Limb (tissue), 2 donors: Measurements from ENCODE around the gene POLR2E.
A peak's percentile ranks its signal among the peaks of the same experiment; 100 is the strongest.

Experiments used
- DNase-seq, 2 donors: peaks; one replicate each; pipeline ENCODE4 v3.0.0-alpha.2; 2016; ENCODE audit errors: extremely low spot score in 2 of 2

The POLR2E gene

DNA sequence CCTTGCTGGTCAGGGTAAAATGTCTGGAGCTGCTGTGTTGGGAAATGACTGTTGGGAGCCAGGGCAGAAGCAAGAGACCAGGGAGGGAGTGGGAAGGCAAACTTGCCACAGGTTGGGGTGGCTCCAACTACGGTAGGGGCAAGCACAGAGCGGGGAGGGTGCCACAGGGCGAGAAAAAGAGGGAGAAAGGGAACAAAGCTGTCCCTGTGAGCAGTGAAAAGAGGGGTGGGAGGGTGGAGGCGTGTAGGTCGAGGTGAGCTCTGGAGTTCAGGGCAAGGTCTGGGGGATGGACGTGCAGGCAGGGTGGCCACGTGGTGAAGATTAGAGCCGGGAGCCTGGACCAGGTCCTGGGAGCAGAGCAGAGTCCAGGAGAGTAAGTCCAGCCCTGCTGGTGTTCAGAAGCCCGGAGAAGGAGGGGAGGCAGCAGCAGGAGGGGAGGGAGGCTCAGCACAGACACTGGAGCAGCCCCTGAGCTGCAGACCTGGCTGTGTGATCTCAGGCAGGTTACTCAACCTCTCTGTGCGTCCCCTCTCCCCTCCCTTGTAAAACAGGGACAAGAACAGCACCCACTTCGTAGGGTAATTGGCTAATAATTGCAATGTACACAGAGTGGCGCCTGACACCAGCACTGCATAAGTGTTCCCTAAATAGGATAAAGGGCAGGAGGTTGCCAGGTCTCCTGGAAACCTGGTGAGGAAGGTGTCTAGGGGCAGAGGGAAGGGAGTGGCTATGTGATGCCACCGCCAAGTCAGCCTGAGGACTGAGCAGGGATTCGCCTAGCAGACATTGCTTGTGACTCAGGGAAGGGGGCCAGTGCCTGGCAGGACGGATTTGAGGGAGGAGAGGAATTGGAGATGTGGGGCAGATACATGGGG lies 3.2 kb upstream of the POLR2E start:
- no peak for DNase-seq

DNA sequence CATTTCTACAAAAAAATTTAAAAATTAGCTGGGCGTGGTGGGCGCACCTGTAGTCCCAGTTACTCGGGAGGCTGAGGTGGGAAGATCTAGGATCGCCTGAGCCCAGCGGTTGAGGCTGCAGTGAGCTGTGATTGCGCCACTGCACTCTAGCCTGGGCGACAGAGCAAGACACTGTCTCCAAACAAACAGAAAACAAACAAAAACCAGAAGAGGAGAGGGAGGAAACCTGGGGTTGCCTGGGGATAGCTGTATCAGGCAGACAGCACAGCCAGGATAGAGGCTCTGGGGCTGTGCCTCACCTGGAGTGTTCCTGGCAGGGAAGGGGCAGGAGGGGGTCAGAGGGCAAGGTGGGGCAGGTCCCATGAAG lies 2.6 kb upstream of the POLR2E start:
- no peak for DNase-seq

DNA sequence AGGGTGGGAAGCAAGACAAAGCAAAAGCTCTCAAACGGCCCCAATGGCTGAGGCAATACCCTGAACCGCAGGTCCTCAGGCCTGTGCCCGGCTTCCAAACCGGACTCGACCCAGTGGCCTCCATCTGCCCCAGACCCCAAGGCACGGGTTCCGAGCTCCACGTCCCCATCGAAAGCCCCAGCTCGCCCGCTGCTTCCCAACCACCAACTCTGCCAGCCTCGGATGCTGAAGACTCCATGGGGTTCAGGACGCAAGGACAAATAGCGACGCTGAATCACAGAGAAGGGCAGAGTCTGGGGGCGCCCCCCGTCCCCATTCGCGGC lies 559 bp downstream of the POLR2E start:
- DNase-seq: no peak

DNA sequence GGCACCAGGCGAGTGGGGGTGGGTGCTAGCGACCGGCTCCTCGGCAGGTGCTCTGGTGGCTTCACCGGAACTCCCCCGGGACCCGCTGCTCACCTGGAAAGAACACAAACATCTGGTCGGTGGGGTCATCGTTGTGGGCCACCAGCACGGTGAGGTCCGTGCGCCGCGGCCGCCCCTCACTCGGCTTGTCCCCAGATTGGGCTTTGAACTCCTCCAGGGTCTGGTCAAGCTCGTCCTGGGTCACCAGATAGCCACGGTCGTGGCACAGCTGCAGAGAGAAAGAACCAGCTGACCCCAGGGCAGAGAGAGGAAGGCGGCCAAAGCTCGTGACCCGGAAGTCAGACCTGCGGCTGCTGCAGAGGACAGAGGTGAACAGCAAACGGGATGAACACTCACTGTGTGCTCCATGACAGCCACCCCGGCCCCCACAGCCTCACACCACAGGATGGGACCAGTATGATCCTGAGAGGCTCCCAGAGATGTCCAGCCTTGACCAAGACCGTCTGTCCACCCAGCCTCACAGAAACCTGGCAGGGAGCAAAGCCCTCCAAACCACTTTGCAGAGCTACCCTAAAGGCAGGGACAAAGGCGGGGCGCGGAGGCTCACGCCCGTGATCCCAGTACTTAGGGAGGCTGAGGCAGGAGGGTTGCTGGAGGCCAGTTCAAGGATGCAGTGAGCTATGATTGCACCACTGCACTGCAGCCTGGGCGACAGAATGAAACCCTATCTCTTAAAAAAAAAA lies 1.2 kb downstream of the POLR2E start:
- no peak for DNase-seq

DNA sequence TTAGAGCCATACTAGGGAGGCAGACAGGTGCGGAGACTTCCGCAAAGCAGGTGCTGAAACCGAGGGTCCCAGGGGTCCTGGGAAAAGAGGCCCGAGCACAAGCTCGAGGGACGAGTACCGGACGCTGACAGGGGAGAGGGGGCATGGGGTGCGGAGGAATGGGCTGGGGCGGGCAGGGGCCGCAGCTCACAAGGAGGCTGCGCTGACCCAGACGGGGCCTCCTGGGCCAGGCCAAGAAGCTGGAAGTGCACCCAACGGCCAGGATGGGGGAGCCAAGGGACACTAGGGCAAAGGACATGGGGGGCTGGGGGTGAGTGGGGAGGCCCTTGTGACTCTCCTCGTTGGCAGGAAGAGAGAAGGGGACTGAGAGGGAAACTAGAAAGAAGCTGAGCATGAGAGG lies 1.8 kb downstream of the POLR2E start:
- DNase-seq: no peak

DNA sequence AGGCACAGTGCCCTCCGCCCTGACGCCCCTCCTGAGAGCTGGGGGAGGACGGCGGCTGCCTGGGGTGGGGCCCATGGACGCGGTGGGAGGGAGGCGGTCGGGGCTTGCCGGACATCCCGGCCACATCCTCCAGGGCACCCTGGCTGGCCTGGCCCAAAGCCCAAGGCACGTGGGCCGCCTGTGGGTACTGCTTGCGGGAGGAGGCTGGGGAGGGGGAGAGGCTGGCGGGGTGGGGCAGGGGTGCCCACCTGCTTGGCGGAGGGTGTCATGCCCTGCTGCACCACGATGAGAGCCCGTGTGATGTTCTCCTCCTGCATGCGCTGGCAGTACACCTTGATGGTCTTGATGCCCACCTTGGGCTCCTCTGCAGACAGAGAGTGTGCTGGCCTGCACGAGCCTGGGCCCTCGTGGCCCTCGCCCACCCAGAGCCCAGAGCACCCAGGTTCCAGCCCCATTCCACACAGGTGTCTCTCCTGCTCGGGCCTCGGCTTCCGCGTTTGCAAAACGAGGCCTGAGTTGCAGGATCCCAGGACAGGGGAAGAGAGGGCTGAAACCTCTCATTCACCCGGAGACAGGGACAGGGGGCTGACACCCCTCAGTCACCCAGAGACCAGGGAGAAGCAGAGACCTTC lies 3.5 kb downstream of the POLR2E start:
- DNase-seq: no peak

DNA sequence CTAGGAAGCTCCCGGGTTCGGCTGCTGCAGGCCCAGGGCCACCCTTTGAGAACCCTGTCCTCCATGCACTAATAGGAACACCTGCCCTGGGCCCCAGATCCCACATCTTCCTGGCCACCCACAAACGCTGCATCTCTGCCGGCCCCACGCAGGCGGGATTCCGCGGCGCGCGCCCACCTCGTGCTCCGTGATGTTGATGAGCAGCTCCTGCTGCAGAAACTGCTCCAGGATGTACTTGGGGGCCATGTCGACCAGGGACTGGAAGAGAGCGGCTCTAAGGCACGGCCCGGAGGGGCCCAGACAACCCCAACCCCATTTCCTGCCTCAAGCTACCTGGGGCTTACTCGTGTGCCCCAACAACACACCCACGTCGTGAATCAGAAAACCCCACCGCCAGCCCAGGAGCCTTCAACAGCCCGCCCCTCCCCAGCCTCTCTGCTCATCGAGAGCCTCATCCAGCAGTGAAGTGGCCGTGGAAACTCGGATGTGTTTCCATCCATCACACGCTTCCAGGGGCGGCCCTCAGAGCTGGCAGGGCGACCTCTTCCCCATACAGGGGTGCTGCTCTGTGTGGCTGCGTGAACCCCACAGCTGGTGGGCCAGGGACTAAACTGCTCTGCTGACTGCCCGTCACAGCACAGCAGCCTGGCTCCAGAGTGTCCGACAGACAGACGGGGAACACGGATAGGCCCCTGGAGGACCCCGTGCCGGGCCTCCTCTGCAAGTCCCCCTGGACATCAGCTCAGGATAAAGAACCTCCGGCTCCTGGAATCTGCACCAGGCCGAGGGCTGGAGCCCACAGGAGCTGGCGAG lies 4.2 kb downstream of the POLR2E start:
- no peak for DNase-seq

DNA sequence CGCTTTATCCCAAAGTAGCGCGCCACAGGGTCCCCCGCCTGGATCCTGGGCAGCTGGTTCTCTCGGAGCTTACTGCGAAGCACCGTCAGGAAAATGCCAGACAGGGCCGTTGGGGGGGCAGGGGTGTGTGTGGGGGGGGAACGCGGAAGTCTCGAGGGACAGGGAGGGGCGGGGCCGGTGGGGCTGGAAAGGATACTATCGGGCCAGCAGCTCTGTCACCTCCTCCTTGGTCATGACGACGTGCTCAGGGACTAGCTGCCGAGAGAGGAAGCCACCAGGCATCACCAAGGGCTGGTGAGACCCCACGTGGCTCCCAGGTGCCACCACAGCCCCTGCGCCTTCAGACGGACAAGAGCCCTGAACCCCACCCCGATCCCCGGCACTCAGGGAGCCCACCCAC lies 5.3 kb downstream of the POLR2E start:
- no peak for DNase-seq

DNA sequence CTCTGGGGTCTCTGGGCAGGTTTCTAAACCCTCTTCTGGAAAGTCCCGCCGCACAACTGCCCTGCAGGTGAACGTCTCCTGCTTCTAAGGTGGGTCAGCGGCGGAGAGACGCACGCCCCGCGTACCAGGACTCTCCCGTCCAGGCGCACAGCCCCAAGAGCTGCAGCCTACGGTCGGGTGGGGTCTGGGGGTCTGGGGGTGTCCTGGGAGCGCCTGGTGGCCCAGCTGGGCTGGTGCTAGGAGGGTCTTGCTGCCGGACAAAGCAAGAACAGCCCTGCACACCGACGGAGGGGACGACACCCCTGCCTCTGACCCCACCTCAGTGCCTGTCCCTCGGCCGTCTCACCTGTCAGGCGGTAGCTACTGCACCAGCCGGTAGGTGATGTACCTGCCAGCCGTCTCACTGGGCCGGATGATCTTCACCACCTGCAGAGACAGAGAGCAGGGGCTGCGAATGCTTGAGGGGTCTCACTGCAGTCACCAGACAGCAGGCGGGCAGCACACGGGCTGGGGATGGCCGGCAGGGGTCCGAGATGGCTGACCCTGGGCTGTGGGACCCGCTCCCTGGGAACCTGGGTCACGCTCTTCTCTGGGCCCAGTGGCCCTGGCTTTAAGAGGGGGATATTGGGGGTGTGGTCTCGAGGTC lies 5.9 kb downstream of the POLR2E start:
- DNase-seq: no peak

DNA sequence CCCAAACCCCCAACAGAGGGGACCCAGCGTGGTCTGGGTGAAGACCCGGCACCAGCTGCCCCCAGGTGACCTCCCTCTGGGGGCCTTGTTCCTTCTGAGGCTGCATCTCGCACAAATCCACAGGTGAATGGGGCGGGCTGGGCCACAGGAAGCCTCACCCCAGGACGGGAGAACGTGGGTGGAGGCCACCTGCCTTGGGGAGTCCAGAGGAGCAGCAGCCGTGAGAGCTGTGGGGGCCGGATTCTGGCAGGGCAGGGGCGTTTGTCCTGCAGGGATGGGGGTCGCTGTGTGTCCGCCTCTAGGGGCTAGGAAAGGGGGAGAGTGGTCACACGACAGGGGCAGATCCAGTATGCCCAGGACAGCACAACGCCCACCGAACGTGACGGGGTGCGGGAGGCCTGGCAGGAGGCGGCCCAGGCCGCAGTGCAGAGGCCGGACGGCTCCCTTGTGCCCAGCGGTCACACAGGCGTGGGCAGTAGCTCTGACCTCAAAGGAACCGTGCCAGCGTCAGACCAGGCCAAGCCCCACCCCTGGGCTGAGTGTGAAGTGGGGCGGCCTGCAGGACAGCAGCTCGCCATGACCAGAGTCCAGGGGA lies 6.7 kb downstream of the POLR2E start:
- DNase-seq: no peak

DNA sequence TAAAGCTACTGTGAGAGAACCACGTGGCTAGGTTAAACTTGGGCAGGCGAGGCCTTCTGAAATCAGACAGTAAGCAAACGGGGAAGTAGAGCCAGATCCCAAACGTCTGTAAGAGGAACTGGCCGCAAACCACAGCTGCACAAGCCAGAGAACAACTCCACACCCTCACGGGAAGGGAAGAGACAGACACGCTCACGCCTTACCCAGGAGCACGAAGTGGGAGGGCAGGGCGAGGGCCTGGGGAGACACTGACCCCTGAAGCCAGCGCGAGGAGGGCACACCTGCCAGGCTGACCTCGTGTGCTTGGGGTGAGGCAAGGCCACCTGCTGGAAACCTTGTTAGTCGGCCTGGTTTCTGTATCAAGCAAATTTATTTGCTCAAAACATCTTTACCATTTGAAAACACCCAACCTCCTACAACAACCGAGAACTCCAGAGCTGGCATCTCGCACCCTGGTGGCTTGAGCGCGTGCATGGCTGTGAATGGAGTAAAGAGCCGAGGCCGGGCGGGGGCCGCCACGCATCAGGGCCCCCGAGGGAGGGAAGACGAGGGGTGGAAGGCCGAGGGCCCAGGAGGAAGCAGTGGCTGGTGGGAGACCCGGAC lies 7.3 kb downstream of the POLR2E start:
- DNase-seq: no peak

DNA sequence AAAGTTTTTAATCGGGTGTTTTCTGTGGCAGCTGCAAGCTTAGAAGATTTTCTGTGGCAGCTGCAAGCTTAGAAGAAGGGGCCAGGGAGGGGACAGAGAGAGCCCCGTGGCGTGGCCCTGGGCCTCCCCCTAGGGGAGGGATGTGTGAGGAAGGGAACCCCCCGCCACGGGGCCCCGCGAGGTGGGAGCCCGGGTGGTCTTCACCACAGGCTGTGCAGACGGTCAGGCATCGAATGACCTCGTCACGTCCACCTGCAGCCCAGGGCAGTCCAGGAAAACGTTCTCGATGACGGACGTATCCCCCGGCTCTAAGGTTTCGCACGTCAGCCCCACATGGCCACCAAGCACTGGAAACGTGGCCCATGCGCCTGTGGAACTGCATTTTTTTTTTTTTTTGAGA lies 8.6 kb downstream of the POLR2E start:
- peak in 1 of 2 donors; percentile 18 for DNase-seq

DNA sequence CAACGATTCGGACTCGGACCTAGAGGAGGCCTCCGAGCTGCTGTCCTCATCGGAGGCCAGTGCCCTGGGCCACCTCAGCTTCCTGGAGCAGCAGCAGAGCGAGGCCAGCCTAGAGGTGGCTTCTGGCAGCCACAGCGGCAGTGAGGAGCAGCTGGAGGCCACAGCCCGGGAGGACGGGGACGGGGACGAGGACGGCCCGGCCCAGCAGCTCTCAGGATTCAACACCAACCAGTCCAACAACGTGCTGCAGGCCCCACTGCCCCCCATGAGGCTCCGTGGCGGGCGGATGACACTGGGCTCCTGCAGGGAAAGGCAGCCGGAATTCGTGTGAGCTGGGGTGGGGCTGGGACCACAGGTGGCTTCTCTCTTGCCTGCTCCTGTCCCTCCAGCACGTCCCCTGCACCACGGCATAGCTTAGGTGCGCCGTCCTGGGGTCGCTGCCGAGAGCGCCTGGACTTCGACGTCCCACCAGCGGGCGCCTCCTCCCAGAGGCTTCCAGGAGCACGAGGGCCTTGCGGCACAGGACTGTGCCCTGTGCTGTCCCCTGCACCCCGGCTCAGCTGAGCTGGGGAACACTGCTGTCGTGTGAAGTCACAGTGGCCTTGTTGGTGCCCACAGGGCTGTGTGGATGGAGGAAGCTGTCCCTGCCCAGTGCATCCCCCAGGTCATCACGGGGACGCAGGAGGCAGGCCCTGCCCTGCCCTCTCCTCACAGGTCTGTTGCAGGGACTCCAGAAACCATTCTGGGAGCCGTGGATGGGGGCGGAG lies 9.3 kb downstream of the POLR2E start:
- DNase-seq: no peak

DNA sequence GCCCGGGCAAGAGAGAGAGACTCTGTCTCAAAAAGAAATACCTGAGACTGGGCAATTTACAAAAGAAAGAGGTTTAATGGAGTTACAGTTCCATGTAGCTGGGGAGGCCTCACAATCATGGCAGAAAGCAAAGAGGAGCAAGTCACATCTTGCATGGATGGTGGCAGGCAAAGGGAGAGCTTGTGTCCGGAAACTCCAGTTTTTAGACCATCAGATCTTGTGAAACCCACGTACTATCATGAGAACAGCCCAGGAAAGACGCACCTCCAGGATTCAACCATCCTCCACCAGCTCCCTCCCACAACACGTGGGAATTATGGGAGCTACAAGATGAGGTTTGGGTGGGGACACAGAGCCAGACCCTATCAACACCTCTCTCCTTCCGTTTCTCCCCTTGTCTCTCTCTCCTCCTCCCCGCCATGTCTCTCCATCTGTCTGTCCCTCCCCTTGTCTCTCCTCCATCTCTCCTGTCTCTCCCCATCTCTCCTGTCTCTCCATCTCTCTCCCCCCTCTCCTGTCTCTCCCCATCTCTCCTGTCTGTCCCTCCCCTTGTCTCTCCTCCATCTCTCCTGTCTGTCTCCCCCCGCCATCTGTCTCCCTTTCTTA lies 10.0 kb downstream of the POLR2E start:
- no peak for DNase-seq

DNA sequence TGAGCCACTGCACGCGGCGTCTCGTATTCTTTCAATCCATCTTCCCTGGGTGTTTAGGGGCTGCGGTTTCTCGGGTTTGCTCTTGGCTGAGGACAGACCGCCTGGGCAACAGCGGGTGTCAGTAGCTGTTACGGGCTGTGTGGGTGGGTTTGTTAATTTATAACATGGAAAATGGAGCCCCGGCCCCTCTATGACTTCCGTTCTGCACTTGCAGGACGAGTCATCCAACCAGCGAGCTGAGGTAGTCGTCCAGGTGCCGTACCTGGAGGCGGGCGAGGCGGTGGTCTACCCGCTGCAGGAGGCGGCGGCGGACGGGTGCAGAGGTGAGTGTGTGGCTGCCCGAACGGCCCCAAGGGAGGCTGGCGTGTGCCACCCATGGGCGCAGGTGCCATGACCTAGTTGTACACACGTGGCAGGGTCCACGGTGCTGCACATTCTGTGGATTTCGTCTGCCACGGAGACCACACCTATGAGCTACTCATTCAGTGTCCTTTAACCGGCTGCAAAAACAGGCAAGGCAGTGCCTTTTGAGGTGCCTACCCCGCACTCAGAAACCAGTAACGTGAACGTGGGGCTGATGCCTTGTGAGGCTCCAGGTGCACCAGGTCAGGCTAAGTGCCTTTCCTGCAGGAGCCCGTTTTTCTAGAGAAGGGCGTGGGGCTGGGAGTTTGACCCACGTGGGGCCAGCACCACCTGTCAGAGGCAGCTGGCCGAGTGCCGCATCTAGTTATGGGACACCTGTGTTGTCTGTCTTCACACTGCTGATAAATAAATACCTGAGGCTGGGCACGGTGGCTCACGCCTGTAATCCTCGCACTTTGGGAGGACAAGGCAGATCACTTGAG lies 10.9 kb downstream of the POLR2E start:
- DNase-seq: no peak

DNA sequence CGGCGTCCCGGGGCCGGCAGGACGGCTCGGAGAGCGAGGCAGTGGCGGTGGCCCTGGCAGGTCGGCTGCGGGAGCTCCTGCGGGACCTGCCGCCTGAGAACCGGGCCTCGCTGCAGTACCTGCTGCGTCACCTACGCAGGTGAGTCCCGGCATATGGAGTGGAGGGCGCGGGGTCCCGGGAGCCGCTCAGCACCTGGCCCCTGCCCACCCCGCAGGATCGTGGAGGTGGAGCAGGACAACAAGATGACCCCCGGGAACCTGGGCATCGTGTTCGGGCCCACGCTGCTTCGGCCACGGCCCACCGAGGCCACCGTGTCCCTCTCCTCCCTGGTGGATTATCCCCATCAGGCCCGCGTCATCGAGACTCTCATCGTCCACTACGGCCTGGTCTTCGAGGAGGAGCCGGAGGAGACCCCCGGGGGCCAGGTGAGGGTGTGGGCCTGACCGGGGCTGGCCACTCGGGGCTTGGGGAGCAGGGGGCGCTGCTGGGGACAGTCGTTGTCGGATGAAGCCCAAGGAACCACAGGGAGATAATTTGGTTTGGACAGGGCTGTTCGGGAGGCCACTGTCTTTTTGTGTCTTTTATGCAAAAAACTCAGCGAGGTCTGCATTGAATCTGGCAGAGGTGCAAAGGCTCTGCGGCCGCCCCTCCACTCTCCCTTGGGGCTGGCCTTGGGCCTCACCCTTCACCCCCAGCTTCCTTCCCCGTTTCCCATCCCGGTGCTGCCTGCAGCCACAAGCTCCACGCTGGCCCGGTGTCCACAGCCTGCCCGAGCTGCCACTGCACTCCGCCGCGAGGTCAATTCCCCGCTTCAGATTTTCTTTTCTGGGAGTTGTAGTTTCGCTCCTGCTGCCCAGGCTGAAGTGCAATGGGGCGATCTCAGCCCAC lies 12.0 kb downstream of the POLR2E start:
- no peak for DNase-seq

DNA sequence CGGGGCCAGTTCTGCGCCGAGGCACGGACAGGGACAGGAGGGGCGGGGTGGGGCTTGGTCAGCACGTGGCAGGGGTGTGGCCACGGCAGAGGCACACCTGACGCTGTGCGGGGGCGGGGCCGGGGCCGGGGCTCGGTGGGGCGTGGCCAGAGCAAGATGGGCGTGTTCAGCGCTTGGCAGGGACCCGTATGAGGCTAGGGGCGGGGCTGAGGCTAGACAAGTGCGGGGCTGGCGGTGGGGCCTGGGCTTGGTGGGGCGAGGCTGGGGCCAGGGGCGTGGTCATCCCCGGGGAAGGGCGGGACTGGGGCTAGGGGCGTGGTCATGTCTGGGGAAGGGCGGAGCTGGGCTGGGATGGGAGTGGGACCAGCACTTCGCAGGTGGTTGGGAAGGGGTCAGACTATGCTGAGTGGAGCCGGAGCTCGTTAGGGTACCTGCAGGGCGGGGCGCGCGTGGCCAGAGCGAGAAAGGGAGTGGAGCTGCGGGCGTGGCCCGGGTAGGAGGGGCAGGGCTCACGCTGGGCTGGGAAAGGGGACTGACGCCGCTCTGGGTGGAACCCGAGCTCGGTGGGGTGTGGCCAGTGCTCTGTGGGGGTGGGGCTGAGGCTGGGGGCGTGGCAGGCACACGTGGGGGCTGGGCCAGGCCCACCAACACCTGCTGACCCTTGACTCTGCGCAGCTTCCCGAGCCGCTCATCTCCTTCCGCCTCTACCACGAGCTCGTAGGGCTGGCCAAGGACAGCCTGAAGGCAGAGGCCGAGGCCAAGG lies 12.8 kb downstream of the POLR2E start:
- peak in 1 of 2 donors; percentile 72 for DNase-seq
